RWPE2 (cell line): ENCODE data around the gene ZFYVE28.
"Not testable (repeated sequence)": the region's sequence is repeated elsewhere in the genome, so short reads cannot be mapped to it uniquely, and the experiment has no call there.

Experiments used
- ATAC-seq: fragments of 200-7000 bp; cut with Tn5 transposase; 3 replicates; pipeline ENCODE4 v1.9.1; 2021; ENCODE audit warnings: low read depth
- DNase-seq: peaks from one replicate; pipeline ENCODE4 v3.0.0-alpha.2; 2020; ENCODE audit warnings: low spot score
- H3K27ac ChIP-seq: fragments of 450-650 bp; 2 replicates; pipeline ENCODE4 v1.5.1; 2017; ENCODE audit warnings: mild to moderate bottlenecking; ENCODE audit not compliant: poor library complexity, severe bottlenecking
- H3K27me3 ChIP-seq: fragments of 250-450 bp; sonication (Bioruptor Pico); 2 replicates; pipeline ENCODE4 v1.5.1; 2021; ENCODE audit warnings: mild to moderate bottlenecking, moderate library complexity; ENCODE audit not compliant: insufficient read depth, poor library complexity, severe bottlenecking
- H3K36me3 ChIP-seq: fragments of 250-450 bp; sonication (Bioruptor Pico); 2 replicates; pipeline ENCODE4 v1.5.1; 2020; ENCODE audit warnings: low read depth, mild to moderate bottlenecking, moderate library complexity
- H3K4me1 ChIP-seq: fragments of 250-450 bp; sonication (Bioruptor Pico); 2 replicates; pipeline ENCODE4 v1.5.1; 2021; ENCODE audit warnings: mild to moderate bottlenecking, moderate library complexity; ENCODE audit not compliant: insufficient read depth, poor library complexity, severe bottlenecking
- H3K4me3 ChIP-seq: fragments of 250-450 bp; sonication (Bioruptor Pico); 2 replicates; pipeline ENCODE4 v1.5.1; 2021; ENCODE audit warnings: mild to moderate bottlenecking, moderate library complexity; ENCODE audit not compliant: severe bottlenecking
- H3K9me3 ChIP-seq: fragments of 250-450 bp; sonication (Bioruptor Pico); 2 replicates; pipeline ENCODE4 v1.5.1; 2021; ENCODE audit warnings: mild to moderate bottlenecking, moderate library complexity; ENCODE audit not compliant: severe bottlenecking
- CTCF ChIP-seq: fragments of 450-650 bp; IDR thresholded peaks from one replicate; pipeline ENCODE4 v1.5.1; 2017; ENCODE audit warnings: mild to moderate bottlenecking, moderate library complexity; ENCODE audit not compliant: poor library complexity, severe bottlenecking

The ZFYVE28 gene

GRCh38 chr4:2434420-2434819, 16.0 kb upstream of the ZFYVE28 start:
- Histone ChIP-seq H3K4me1 (no peaks in the 10 kb centered on the region), H3K36me3 (no peaks in the 10 kb centered on the region), H3K27ac (no peak overlapping the region), H3K9me3 (no peaks in the 10 kb centered on the region), H3K27me3 (no peaks in the 10 kb centered on the region), H3K4me3 (no peak overlapping the region)
- no peak for TF ChIP-seq CTCF
- DNase-seq (no peak), ATAC-seq (no peak)

DNA sequence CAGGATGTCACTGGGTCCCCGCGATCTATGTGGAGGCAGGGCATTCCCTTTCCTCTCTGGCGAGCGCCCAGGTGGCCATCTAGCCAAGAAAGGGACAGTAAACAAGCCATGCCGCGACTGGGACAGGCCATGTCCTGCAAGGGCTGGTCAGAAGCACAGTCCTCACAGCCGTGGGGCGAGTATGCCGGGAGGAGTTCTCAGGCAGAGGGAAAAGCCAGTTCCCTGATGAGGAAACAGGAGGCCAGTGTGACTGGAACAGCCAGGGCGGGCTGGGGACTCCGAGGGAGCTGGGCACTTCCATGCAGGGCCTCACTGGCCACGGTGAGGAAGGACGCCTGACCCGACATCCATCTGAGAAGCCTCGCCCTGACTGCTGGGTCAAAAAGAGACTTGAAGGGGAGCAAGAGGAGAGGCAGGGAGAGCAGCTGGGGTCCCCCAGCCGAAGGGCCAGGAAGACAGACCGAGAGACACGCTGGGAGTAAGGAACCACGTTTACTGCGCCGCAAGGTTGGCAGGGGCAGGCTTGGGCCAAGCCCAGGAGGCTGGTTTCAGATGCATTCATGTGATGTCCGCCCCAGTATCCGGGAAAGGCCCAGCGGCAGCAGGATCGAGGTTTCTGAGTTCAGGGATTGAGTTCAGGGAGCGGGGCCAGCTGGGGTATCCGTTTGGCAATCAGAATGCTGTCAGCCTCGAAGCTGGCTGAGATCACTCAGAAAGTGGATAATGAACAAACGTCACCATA, 15.3 kb upstream of the ZFYVE28 start:
- no peak overlapping the region for H3K4me3 ChIP-seq
- no peak for TF ChIP-seq CTCF
- DNase-seq (no peak), ATAC-seq (no peak)
- no peaks in the 10 kb centered on the region for H3K27me3 ChIP-seq
- H3K4me1 ChIP-seq, result no peaks in the 10 kb centered on the region
- H3K36me3 ChIP-seq, result no peaks in the 10 kb centered on the region
- H3K27ac ChIP-seq, result no peak overlapping the region
- no peaks in the 10 kb centered on the region for H3K9me3 ChIP-seq

DNA sequence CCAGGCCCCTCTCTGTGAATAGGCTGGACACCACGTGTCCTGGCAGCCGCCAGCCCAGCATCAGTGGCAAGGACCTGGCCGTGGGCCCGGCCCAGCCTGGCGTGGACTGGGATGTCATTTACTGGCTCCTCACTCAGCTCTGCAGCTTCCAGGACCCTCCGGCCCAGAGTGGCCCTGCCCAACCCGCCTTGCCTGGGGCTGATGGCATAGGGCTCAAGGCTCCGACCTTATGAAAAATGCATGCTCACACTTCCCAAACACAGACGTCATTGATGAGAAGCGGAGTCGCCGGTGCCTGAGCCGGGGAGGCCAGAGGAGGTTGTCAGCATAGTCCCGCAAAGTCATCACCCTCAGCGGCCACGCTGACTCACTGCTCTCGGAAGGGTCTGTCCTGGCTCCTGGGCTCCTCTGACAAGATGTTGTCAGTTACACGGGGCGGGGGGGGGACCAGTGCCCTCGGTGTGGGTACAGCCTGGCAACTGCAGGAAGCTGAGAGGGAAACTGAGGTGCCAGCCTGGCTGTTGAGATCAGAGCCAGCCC, 14.6 kb upstream of the ZFYVE28 start:
- no peak for TF ChIP-seq CTCF
- Histone ChIP-seq H3K9me3 (no peaks in the 10 kb centered on the region), H3K27ac (no peak overlapping the region), H3K4me3 (no peak overlapping the region), H3K27me3 (no peaks in the 10 kb centered on the region), H3K4me1 (no peaks in the 10 kb centered on the region), H3K36me3 (no peaks in the 10 kb centered on the region)
- DNase-seq (no peak), ATAC-seq (no peak)

DNA sequence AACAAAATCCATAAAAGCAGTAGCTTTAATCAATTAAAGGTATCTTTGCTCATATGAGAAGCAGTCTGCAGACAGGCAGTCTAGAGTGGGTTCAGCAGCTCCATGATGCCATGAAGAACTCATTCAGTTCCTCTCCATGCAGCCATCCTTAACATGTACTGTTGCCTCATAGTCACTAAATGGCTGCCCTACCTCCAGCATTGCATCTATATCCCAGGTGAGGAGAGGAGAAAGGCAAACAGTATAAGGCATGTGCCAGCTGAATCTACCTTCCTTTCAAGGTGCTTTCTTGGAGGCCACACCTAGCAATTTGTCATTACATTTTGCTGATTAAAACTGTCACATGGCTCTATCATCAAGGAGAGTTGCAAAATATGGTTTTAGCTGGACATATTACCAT, 13.6 kb upstream of the ZFYVE28 start:
- no peak for TF ChIP-seq CTCF
- no peak for ATAC-seq

DNA sequence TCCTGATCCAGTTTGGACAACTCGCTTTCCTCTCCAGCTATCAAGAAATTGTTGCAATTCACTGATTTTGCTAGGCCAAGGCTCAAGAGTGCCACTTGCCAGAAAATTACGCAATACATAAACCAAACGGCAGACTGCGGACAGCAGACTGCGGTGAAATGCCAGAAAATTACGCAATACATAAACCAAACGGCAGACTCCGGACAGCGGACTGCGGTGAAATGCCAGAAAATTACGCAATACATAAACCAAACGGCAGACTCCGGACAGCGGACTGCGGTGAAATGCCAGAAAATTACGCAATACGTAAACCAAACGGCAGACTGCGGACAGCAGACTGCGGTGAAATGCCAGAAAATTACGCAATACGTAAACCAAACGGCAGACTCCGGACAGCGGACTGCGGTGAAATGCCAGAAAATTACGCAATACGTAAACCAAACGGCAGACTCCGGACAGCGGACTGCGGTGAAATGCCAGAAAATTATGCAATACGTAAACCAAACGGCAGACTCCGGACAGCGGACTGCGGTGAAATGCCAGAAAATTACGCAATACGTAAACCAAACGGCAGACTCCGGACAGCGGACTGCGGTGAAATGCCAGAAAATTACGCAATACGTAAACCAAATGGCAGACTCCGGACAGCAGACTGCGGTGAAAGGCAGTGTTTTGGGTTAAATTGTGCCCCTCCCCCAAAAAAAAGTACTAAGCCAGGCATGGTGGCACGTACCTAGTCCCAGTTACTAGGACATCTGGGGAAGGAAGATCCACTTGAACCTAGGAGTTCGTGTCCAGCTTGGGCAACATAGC, 11.7 kb upstream of the ZFYVE28 start:
- not testable (repeated sequence) for H3K9me3 ChIP-seq, DNase-seq, H3K4me3 ChIP-seq, ATAC-seq, H3K36me3 ChIP-seq, H3K27me3 ChIP-seq, H3K4me1 ChIP-seq
- peak overlapping the region; percentile 34 for H3K27ac ChIP-seq

More for the DNA sequence above, 13.6 kb upstream of the ZFYVE28 start:
- H3K36me3 ChIP-seq, result no peaks in the 10 kb centered on the region
- no peaks in the 10 kb centered on the region for H3K4me1 ChIP-seq
- H3K4me3 ChIP-seq, result no peak overlapping the region
- H3K9me3 ChIP-seq, result no peaks in the 10 kb centered on the region
- H3K27me3 ChIP-seq, result no peaks in the 10 kb centered on the region
- H3K27ac ChIP-seq, result no peak overlapping the region
- no peak for DNase-seq
